Activated CD4-positive, alpha-beta T cell treated with anti-CD3 and anti-CD28 coated beads, Interleukin-2, amount 10 ng/mL, durations not matched to agents 24 days and 14 days (primary cell): ENCODE results near the gene LPGAT1. TPM values are rescaled to one million over a fixed set of nuclear protein-coding genes. Genes with fewer than 3 reads are reported as not detected.

Source experiments
- DNase-seq: peaks from one replicate; pipeline ENCODE4 v3.0.0; 2022
- H3K27ac Mint-ChIP-seq: one replicate; pipeline ENCODE4 v1.8.0; 2022; ENCODE audit warnings: mild to moderate bottlenecking, mixed read lengths
- H3K27me3 Mint-ChIP-seq: one replicate; pipeline ENCODE4 v1.8.0; 2022; ENCODE audit warnings: mixed read lengths
- H3K36me3 Mint-ChIP-seq: one replicate; pipeline ENCODE4 v1.8.0; 2022; ENCODE audit warnings: low read depth, mild to moderate bottlenecking, mixed read lengths
- H3K4me1 Mint-ChIP-seq: one replicate; pipeline ENCODE4 v1.8.0; 2021; ENCODE audit warnings: mixed read lengths
- H3K4me3 Mint-ChIP-seq: one replicate; pipeline ENCODE4 v1.8.0; 2022; ENCODE audit warnings: mild to moderate bottlenecking, moderate library complexity, mixed read lengths
- H3K9me3 Mint-ChIP-seq: one replicate; pipeline ENCODE4 v1.8.0; 2021; ENCODE audit warnings: mixed read lengths
- intact Hi-C: fragments of 100-400 bp; cut with micrococcal nuclease; formaldehyde crosslinking; loops from one replicate; pipeline ENCODE4 v1.15.1; 2023
- total RNA-seq: library from RNA; stranded (reverse); gene quantifications from 2 replicates; pipeline ENCODE4 v1.2.3, GENCODE V29; 2022

Gene LPGAT1
- total RNA-seq, 1 donor from 2014 or later: 42.1 TPM

- DNase-seq: no peak
- no peaks in the 10 kb centered on the region for H3K9me3 Mint-ChIP-seq
- intact Hi-C loops: no loop called here
- H3K4me1 Mint-ChIP-seq: no peaks in the 10 kb centered on the region
- H3K27me3 Mint-ChIP-seq: no peaks in the 10 kb centered on the region
- H3K27ac Mint-ChIP-seq: no peak overlapping the region
- H3K4me3 Mint-ChIP-seq: no peak overlapping the region
- peaks cover 19% of the 10 kb centered on the region for H3K36me3 Mint-ChIP-seq
Observed at GRCh38 chr1:211764701-211765100, 65.9 kb downstream of the LPGAT1 start.

GRCh38 chr1:211762206-211762605, 68.4 kb downstream of the LPGAT1 start:
- no peak overlapping the region for H3K4me3 Mint-ChIP-seq

GRCh38 chr1:211761400-211761799, 69.2 kb downstream of the LPGAT1 start:
- H3K27me3 Mint-ChIP-seq: no peaks in the 10 kb centered on the region
- H3K36me3 Mint-ChIP-seq: peaks cover 33% of the 10 kb centered on the region
- no peaks in the 10 kb centered on the region for H3K9me3 Mint-ChIP-seq
- no peaks in the 10 kb centered on the region for H3K4me1 Mint-ChIP-seq
- H3K27ac Mint-ChIP-seq: no peak overlapping the region
- intact Hi-C loops: no loop called here
- no peak for DNase-seq
- H3K4me3 Mint-ChIP-seq: no peak overlapping the region

More at GRCh38 chr1:211762206-211762605, 68.4 kb downstream of the LPGAT1 start:
- no peak overlapping the region for H3K27ac Mint-ChIP-seq
- intact Hi-C loops: no loop called here
- H3K9me3 Mint-ChIP-seq: no peaks in the 10 kb centered on the region
- no peaks in the 10 kb centered on the region for H3K4me1 Mint-ChIP-seq
- H3K36me3 Mint-ChIP-seq: peaks cover 35% of the 10 kb centered on the region
- no peaks in the 10 kb centered on the region for H3K27me3 Mint-ChIP-seq
- DNase-seq: no peak

GRCh38 chr1:211756471-211757020, 74.0 kb downstream of the LPGAT1 start:
- H3K27ac Mint-ChIP-seq: no peak overlapping the region
- peaks cover 16% of the 10 kb centered on the region for H3K36me3 Mint-ChIP-seq
- no peaks in the 10 kb centered on the region for H3K27me3 Mint-ChIP-seq
- H3K9me3 Mint-ChIP-seq: no peaks in the 10 kb centered on the region
- intact Hi-C loops: no loop called here
- no peaks in the 10 kb centered on the region for H3K4me1 Mint-ChIP-seq
- no peak overlapping the region for H3K4me3 Mint-ChIP-seq
- DNase-seq: no peak

- DNase-seq: no peak
- H3K36me3 Mint-ChIP-seq: peaks cover 20% of the 10 kb centered on the region
- no peaks in the 10 kb centered on the region for H3K27me3 Mint-ChIP-seq
- intact Hi-C loops: no loop called here
- H3K9me3 Mint-ChIP-seq: no peaks in the 10 kb centered on the region
- no peaks in the 10 kb centered on the region for H3K4me1 Mint-ChIP-seq
- no peak overlapping the region for H3K4me3 Mint-ChIP-seq
- H3K27ac Mint-ChIP-seq: no peak overlapping the region
Observed at GRCh38 chr1:211753649-211754251, 76.8 kb downstream of the LPGAT1 start.

GRCh38 chr1:211752951-211753486, 77.5 kb downstream of the LPGAT1 start:
- no peaks in the 10 kb centered on the region for H3K9me3 Mint-ChIP-seq
- no peaks in the 10 kb centered on the region for H3K4me1 Mint-ChIP-seq
- DNase-seq: no peak
- H3K36me3 Mint-ChIP-seq: peaks cover 19% of the 10 kb centered on the region
- no peak overlapping the region for H3K27ac Mint-ChIP-seq
- H3K4me3 Mint-ChIP-seq: no peak overlapping the region
- intact Hi-C loops: no loop called here
- H3K27me3 Mint-ChIP-seq: no peaks in the 10 kb centered on the region

- no peaks in the 10 kb centered on the region for H3K27me3 Mint-ChIP-seq
- H3K9me3 Mint-ChIP-seq: no peaks in the 10 kb centered on the region
- no peak overlapping the region for H3K27ac Mint-ChIP-seq
- no peak overlapping the region for H3K4me3 Mint-ChIP-seq
- no peaks in the 10 kb centered on the region for H3K4me1 Mint-ChIP-seq
- intact Hi-C loops: no loop called here
- peaks cover 14% of the 10 kb centered on the region for H3K36me3 Mint-ChIP-seq
- DNase-seq: no peak
Observed at GRCh38 chr1:211752317-211752716, 78.2 kb downstream of the LPGAT1 start.

GRCh38 chr1:211751438-211751837, 79.1 kb downstream of the LPGAT1 start:
- H3K27me3 Mint-ChIP-seq: no peaks in the 10 kb centered on the region
- no peak overlapping the region for H3K4me3 Mint-ChIP-seq
- no peak overlapping the region for H3K27ac Mint-ChIP-seq
- H3K9me3 Mint-ChIP-seq: no peaks in the 10 kb centered on the region
- no peak for DNase-seq
- intact Hi-C loops: no loop called here
- no peaks in the 10 kb centered on the region for H3K4me1 Mint-ChIP-seq
- peaks cover 15% of the 10 kb centered on the region for H3K36me3 Mint-ChIP-seq

GRCh38 chr1:211750599-211750998, 80.0 kb downstream of the LPGAT1 start:
- H3K27me3 Mint-ChIP-seq: no peaks in the 10 kb centered on the region
- no peak for DNase-seq
- peaks cover 18% of the 10 kb centered on the region for H3K36me3 Mint-ChIP-seq
- H3K27ac Mint-ChIP-seq: no peak overlapping the region
- intact Hi-C loops: no loop called here
- no peak overlapping the region for H3K4me3 Mint-ChIP-seq
- H3K4me1 Mint-ChIP-seq: no peaks in the 10 kb centered on the region
- no peaks in the 10 kb centered on the region for H3K9me3 Mint-ChIP-seq

GRCh38 chr1:211749251-211749650, 81.3 kb downstream of the LPGAT1 start:
- Mint-ChIP-seq H3K27ac (no peak overlapping the region), H3K4me1 (no peaks in the 10 kb centered on the region), H3K4me3 (no peak overlapping the region), H3K9me3 (no peaks in the 10 kb centered on the region), H3K27me3 (no peaks in the 10 kb centered on the region), H3K36me3 (peaks cover 18% of the 10 kb centered on the region)
- DNase-seq: no peak
- intact Hi-C loops: no loop called here

GRCh38 chr1:211748810-211749209, 81.8 kb downstream of the LPGAT1 start:
- intact Hi-C loops: no loop called here
- no peak overlapping the region for H3K4me3 Mint-ChIP-seq
- no peak overlapping the region for H3K27ac Mint-ChIP-seq
- no peaks in the 10 kb centered on the region for H3K4me1 Mint-ChIP-seq
- H3K9me3 Mint-ChIP-seq: no peaks in the 10 kb centered on the region
- H3K36me3 Mint-ChIP-seq: peaks cover 18% of the 10 kb centered on the region
- no peak for DNase-seq
- H3K27me3 Mint-ChIP-seq: no peaks in the 10 kb centered on the region

GRCh38 chr1:211742889-211743529, 87.6 kb downstream of the LPGAT1 start:
- H3K4me3 Mint-ChIP-seq: no peak overlapping the region
- no peak overlapping the region for H3K27ac Mint-ChIP-seq
- H3K36me3 Mint-ChIP-seq: peaks cover 8% of the 10 kb centered on the region
- H3K4me1 Mint-ChIP-seq: peaks cover 26% of the 10 kb centered on the region
- H3K9me3 Mint-ChIP-seq: no peaks in the 10 kb centered on the region
- no peak for DNase-seq
- H3K27me3 Mint-ChIP-seq: no peaks in the 10 kb centered on the region
- intact Hi-C loops: no loop called here

GRCh38 chr1:211742272-211742671, 88.3 kb downstream of the LPGAT1 start:
- Mint-ChIP-seq H3K4me3 (no peak overlapping the region), H3K9me3 (no peaks in the 10 kb centered on the region), H3K36me3 (peaks cover 8% of the 10 kb centered on the region), H3K27me3 (no peaks in the 10 kb centered on the region), H3K4me1 (peaks cover 30% of the 10 kb centered on the region), H3K27ac (no peak overlapping the region)
- intact Hi-C loops: no loop called here
- DNase-seq: no peak

- Mint-ChIP-seq H3K9me3 (no peaks in the 10 kb centered on the region), H3K4me1 (peaks cover 31% of the 10 kb centered on the region), H3K27me3 (no peaks in the 10 kb centered on the region), H3K4me3 (no peak overlapping the region), H3K27ac (no peak overlapping the region), H3K36me3 (peaks cover 6% of the 10 kb centered on the region)
- intact Hi-C loops: no loop called here
- no peak for DNase-seq
Observed at GRCh38 chr1:211741788-211742187, 88.8 kb downstream of the LPGAT1 start.
